Kidney (tissue), 14 donors: Measurements from ENCODE around the gene NFX1. TPM values are rescaled to one million over a fixed set of nuclear protein-coding genes. Genes with fewer than 3 reads are reported as not detected.

ENCODE experiments used
- DNase-seq, 5 donors: peaks; one replicate each; pipeline ENCODE4 v3.0.0-alpha.2; 2013 to 2020
- FAIRE-seq: peaks from 2 replicates; lab custom pipeline; 2012; peaks lifted over from hg19 to GRCh38; lab: Jason Lieb, UNC
- H3K27ac ChIP-seq, 2 donors: one replicate each; pipeline ENCODE4 v1.7.0; 2013; ENCODE audit warnings: low read depth in 2 of 2, low read length in 2 of 2, inconsistent platforms in 1 of 2
- H3K27me3 ChIP-seq: one replicate; pipeline ENCODE4 v1.7.1; 2013; ENCODE audit warnings: low read length, inconsistent platforms; ENCODE audit not compliant: control insufficient read depth, insufficient read depth
- H3K36me3 ChIP-seq, 3 donors: one replicate each; pipeline versions ENCODE4 v1.7.0 to v1.7.1; 2013; ENCODE audit warnings: low read length in 3 of 3, control low read depth in 1 of 3, inconsistent platforms in 1 of 3; ENCODE audit not compliant: insufficient read depth in 3 of 3, control insufficient read depth in 2 of 3
- H3K4me1 ChIP-seq, 3 donors: one replicate each; pipeline versions ENCODE4 v1.7.0 to v1.7.1; 2013; ENCODE audit warnings: low read length in 3 of 3, inconsistent platforms in 1 of 3, low read depth in 1 of 3; ENCODE audit not compliant: control insufficient read depth in 2 of 3, insufficient read depth in 2 of 3
- H3K4me3 ChIP-seq, 3 donors: one replicate each; pipeline versions ENCODE4 v1.7.0 to v1.8.1; 2013; ENCODE audit warnings: low read length in 3 of 3, control low read depth in 1 of 3, inconsistent platforms in 1 of 3
- H3K9ac ChIP-seq, 3 donors: one replicate each; pipeline versions ENCODE4 v1.7.0 to v1.7.1; 2013; ENCODE audit warnings: low read length in 3 of 3, control low read depth in 1 of 3, inconsistent platforms in 1 of 3
- H3K9me3 ChIP-seq, 3 donors: one replicate each; pipeline versions ENCODE4 v1.7.0 to v1.7.1; 2013; ENCODE audit warnings: low read length in 3 of 3, control low read depth in 1 of 3, inconsistent platforms in 1 of 3; ENCODE audit not compliant: control insufficient read depth in 2 of 3, insufficient read depth in 1 of 3
- CTCF ChIP-seq: IDR thresholded peaks from 3 replicates; pipeline ENCODE4 v1.5.1; 2012; ENCODE audit warnings: mild to moderate bottlenecking, moderate library complexity, borderline replicate concordance; ENCODE audit not compliant: insufficient read depth; ENCODE audit errors: extremely low read depth
- intact Hi-C: fragments of 100-400 bp; cut with DNase I; formaldehyde crosslinking; loops from one replicate; pipeline ENCODE4 v1.11.1; 2022
- polyA plus RNA-seq: library from polyadenylated mRNA; stranded (reverse); fragments of 350-450 nt; fragmentation: Illumina TruSeq; extraction: RNeasy Lipid Tissue Mini Kit (QIAGEN cat#74804); gene quantifications from one replicate; pipeline ENCODE4 v1.2.3, GENCODE V29; 2014; ENCODE audit warnings: low read depth, low replicate concordance; ENCODE audit not compliant: insufficient read depth
- total RNA-seq: library from RNA; stranded (reverse); fragmentation: NEBNext Ultra II Directional; extraction: Animal tissue kit (Norgen Biotek cat#: 25700); gene quantifications from one replicate; pipeline ENCODE4 v1.2.1, GENCODE V29; 2021
- donor health status: control.
- donor health status: control.
- donor health status: control.
- donor health status: control.
- donor health status: control.
- donor health status: DM: yes; HTN: yes; CAD: no.
- donor health status: Normal renal cell carcinoma (clear cell type).

NFX1 gene
- total and polyA plus RNA-seq, 2 donors from 2014 or later, result 12.2 to 46.3 TPM

GRCh38 chr9:33374634-33375237, 84.4 kb downstream of the NFX1 start:
- TF ChIP-seq CTCF, result peak; percentile 84
- DNase-seq (peak in 4 of 5 donors; percentile 84 to 93 (median 87)), FAIRE-seq (peak; percentile 82)
- Histone ChIP-seq H3K4me3 (peak overlapping the region in 2 of 3 donors; percentile 12 to 29), H3K9me3 (no peaks in the 10 kb centered on the region), H3K9ac (peak overlapping the region in 1 of 3 donors; percentile 56), H3K36me3 (peaks cover 4 to 23% (median 20%) of the 10 kb centered on the region in 3 donors), H3K27me3 (no peaks in the 10 kb centered on the region), H3K27ac (peak overlapping the region in 1 of 2 donors; percentile 32), H3K4me1 (peaks cover 0 to 4% (median 0%) of the 10 kb centered on the region in 3 donors)
- intact Hi-C loops, result no loop called here

GRCh38 chr9:33375238-33375840, 85.0 kb downstream of the NFX1 start:
- peaks cover 0 to 4% (median 0%) of the 10 kb centered on the region in 3 donors for H3K4me1 ChIP-seq
- peaks cover 2 to 17% (median 14%) of the 10 kb centered on the region in 3 donors for H3K36me3 ChIP-seq
- H3K9me3 ChIP-seq, result no peaks in the 10 kb centered on the region
- H3K27ac ChIP-seq, result peak overlapping the region in 1 of 2 donors; percentile 32
- TF ChIP-seq CTCF, result no peak
- DNase-seq (peak in 3 of 5 donors; percentile 67 to 83 (median 70)), FAIRE-seq (no peak)
- no peaks in the 10 kb centered on the region for H3K27me3 ChIP-seq
- H3K9ac ChIP-seq, result peak overlapping the region in 1 of 3 donors; percentile 56
- intact Hi-C loops, result no loop called here
- peak overlapping the region in 2 of 3 donors; percentile 12 to 29 for H3K4me3 ChIP-seq

- no peak for TF ChIP-seq CTCF
- FAIRE-seq, result no peak
- intact Hi-C loops, result no loop called here
Measured at GRCh38 chr9:33375841-33376321, 85.6 kb downstream of the NFX1 start.

More at GRCh38 chr9:33375841-33376321, 85.6 kb downstream of the NFX1 start:
- Histone ChIP-seq H3K36me3 (peaks cover 0 to 12% (median 9%) of the 10 kb centered on the region in 3 donors), H3K4me1 (peaks cover 0 to 4% (median 0%) of the 10 kb centered on the region in 3 donors), H3K27ac (no peak overlapping the region), H3K27me3 (no peaks in the 10 kb centered on the region), H3K4me3 (no peak overlapping the region), H3K9ac (no peak overlapping the region), H3K9me3 (no peaks in the 10 kb centered on the region)
- DNase-seq, result peak in 3 of 5 donors; percentile 30 to 64 (median 43)
